ENCODE measurements around the gene MED8. TPM values are rescaled to one million over a fixed set of nuclear protein-coding genes. Genes with fewer than 3 reads are reported as not detected.
A peak's percentile ranks its signal among the peaks of the same experiment; 100 is the strongest.

MED8 gene
- total and polyA plus RNA-seq, 9 of the 15 experiments (the other 6 are each of a cell fraction or from before 2014, with no cell fraction given), result 23.0 to 120 (median 56.4) TPM

- TF ChIP-seq ATF6 (CRISPR knock-in tag; IDR thresholded peaks at IDR 0.05) (peak; percentile 94), TAF1 (IDR thresholded peaks at IDR 0.05; ENCODE audit: control insufficient read depth, extremely low read depth, insufficient read depth, low read length, severe bottlenecking) (peak; percentile 88), GABPB1 (CRISPR knock-in tag; IDR thresholded peaks at IDR 0.05) (peak; percentile 56), BACH1 (tag; IDR thresholded peaks at IDR 0.05) (no peak), NR2C2 (CRISPR knock-in tag; IDR thresholded peaks at IDR 0.05) (0 out of 2 replicates have a peak, but pooled peaks have one; percentile 48), NR2C2 (tag; IDR thresholded peaks at IDR 0.05) (peak; percentile 71), ZNF551 (CRISPR knock-in tag; IDR thresholded peaks at IDR 0.05) (no peak), CBX1 (IDR thresholded peaks at IDR 0.05; ENCODE audit: low read depth) (peak; percentile 78; the same call in 1 of the 2 replicates), UBTF (IDR thresholded peaks at IDR 0.05; ENCODE audit: borderline replicate concordance in 1 of 2, low read depth in 2 of 2, low read length in 2 of 2) (peak; percentile 86 to 96; a peak in 2 of 4 replicates), GATA2 (CRISPR knock-in tag; IDR thresholded peaks at IDR 0.05) (no peak), HNRNPH1 (optimal IDR thresholded peaks at IDR 0.05; ENCODE audit: low read depth, low read length) (no peak), ZC3H4 (CRISPR knock-in tag; IDR thresholded peaks at IDR 0.05; ENCODE audit: borderline replicate concordance) (no peak), CHD1 (IDR thresholded peaks at IDR 0.05; ENCODE audit: low read length) (peak; percentile 71), MLX (CRISPR knock-in tag; conservative IDR thresholded peaks at IDR 0.05) (peak in 1 of 2 experiments; percentile 70; a peak in 1 of 4 replicates), RUNX1 (IDR thresholded peaks at IDR 0.05; ENCODE audit: low read depth) (no peak)
- TF ChIP-seq, protein P1, sequence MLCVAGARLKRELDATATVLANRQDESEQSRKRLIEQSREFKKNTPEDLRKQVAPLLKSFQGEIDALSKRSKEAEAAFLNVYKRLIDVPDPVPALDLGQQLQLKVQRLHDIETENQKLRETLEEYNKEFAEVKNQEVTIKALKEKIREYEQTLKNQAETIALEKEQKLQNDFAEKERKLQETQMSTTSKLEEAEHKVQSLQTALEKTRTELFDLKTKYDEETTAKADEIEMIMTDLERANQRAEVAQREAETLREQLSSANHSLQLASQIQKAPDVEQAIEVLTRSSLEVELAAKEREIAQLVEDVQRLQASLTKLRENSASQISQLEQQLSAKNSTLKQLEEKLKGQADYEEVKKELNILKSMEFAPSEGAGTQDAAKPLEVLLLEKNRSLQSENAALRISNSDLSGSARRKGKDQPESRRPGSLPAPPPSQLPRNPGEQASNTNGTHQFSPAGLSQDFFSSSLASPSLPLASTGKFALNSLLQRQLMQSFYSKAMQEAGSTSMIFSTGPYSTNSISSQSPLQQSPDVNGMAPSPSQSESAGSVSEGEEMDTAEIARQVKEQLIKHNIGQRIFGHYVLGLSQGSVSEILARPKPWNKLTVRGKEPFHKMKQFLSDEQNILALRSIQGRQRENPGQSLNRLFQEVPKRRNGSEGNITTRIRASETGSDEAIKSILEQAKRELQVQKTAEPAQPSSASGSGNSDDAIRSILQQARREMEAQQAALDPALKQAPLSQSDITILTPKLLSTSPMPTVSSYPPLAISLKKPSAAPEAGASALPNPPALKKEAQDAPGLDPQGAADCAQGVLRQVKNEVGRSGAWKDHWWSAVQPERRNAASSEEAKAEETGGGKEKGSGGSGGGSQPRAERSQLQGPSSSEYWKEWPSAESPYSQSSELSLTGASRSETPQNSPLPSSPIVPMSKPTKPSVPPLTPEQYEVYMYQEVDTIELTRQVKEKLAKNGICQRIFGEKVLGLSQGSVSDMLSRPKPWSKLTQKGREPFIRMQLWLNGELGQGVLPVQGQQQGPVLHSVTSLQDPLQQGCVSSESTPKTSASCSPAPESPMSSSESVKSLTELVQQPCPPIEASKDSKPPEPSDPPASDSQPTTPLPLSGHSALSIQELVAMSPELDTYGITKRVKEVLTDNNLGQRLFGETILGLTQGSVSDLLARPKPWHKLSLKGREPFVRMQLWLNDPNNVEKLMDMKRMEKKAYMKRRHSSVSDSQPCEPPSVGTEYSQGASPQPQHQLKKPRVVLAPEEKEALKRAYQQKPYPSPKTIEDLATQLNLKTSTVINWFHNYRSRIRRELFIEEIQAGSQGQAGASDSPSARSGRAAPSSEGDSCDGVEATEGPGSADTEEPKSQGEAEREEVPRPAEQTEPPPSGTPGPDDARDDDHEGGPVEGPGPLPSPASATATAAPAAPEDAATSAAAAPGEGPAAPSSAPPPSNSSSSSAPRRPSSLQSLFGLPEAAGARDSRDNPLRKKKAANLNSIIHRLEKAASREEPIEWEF (CRISPR knock-in tag; IDR thresholded peaks at IDR 0.05), result no peak
Observed at GRCh38 chr1:43367904-43368645, 21.5 kb downstream of the MED8 start, which contains the start of gene ELOVL1 (continued).
